GDM1 (cell line): ENCODE data around the gene RTN4.

Experiments
- DNase-seq: peaks from one replicate; lab custom pipeline; 2025; lab: John Stamatoyannopoulos, UW

RTN4 gene

DNA sequence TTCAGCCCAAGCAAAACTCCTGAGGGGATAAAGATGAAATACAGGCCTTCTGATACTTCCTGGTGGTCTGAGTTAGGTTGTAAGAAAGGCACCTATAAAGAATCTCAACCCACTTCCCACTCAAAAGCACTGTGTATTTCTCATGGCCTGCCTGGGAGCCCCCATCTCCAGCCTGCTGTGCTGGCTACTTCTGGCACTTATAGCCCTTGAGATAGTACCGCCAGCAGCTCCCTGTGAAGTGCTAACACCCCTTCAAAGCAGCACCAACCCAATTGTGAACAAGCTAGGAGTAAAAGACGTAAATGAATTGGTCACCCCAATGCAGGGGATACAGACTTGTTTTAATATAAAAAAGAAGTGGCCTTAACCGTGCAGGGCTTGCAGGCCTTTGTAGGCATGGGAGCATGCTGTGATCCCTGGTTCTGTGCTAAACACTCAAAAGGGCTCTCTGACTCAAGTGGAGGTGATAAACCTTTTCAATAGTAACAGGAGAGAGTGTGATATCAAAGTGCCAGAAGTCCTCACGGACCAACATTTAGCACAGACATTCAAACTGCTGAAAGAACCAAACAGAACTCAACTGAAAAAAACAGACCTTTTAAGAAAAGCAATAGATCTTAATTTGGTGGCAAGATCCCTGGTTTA, 80.8 kb downstream of the RTN4 start:
- DNase-seq = no peak

DNA sequence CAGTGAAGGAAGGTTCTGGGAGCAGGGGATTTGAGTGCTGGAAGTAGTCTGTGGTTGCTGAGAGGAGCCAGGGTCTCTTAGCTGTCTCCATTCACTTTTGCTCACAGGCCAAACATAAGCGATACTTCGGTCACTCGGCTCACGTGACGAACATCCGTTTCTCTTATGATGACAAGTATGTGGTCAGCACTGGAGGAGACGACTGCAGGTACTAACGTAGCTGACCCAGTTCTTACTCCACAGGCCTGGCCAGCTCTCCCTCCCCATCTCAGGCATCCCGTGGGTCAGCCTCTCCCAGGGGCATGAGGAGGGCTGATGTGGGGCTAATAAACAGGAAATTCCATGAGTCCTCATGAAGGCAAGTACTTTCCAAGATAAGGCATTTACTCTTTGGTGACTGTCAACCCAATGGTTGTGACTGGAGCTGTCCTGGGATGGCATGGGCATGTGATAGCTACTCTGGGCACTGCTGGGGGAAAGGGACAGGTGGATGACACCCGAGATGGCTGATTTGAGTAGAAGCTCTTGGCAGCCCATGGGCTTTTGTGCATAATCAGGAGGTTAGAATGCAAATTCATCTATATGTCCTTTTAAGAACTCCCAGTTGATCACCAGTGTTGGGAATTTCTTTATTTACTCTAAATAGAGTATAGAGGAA, 81.6 kb downstream of the RTN4 start:
- no peak for DNase-seq

GRCh38 chr2:54967759-54968365, 82.4 kb downstream of the RTN4 start:
- no peak for DNase-seq

DNA sequence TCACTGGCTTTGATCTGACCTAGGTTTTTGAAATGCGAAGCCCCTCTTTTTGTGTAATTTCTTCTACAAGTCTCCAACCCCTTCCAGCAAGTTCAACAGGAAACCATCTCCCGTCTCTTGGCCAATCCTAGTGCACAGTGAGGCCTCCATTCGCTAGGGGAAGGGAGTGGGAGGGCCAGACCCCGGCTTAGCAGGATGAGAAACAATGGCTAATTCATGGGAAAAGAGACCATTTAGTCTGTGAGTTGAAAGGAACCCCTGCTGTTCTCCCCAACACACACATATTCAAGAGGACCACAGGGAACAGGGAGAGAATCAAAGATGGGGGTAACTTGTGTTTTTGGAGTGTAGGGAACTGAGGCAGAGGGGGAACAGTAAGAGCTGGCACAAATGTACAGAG, 83.0 kb downstream of the RTN4 start:
- DNase-seq = no peak

- no peak for DNase-seq
These were observed 83.4 kb downstream of the RTN4 start for GRCh38 chr2:54966837-54967236.

DNA sequence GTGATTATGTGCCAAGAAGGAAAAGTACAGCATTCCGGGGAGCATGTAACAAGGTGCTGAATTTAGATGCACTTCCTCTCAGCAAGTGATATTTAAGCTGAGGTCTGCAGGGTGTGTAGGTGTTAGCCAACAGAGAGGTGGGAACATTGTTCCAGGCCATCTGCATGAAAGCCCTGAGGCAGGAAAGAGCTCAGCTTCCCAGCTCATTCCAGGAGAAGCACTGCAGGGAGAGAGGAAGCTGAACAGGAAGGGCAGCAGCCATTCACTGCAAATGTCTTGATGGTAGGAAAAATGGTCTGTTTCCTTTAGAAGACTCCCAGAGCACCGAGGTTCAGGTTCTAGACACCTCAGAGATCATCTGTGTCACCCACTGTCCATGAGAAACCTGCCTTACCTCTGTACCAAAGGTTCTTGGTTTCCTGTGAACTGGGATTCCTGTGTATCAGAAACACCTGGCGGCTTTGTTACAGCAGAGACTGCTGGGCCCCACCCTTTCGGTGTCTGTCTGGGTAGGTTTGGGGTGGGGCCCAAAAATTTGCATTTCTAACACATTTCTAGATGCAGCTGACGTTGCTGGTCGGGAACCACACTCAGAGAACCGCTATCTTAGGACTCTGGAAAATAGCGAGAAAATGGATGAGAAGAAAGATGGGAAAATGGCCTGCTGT, 84.0 kb downstream of the RTN4 start:
- no peak for DNase-seq

DNA sequence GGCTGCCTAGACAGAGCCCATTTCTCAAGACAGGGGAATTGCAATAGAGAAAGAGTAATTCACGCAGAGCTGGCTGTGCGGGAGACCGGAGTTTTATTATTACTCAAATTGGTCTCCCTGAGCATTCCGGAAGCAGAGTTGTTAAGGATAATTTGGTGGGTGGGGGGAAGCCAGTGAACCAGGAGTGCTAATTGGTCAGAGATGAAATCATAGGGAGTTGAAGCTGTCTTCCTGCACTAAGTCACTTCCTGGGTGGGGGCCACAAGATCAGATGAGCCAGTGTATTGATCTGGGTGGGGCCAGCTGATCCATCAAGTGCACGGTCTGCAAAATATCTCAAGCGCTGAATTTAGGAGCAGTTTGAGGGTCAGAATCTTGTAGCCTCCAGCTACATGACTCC, 84.8 kb downstream of the RTN4 start:
- no peak for DNase-seq

DNA sequence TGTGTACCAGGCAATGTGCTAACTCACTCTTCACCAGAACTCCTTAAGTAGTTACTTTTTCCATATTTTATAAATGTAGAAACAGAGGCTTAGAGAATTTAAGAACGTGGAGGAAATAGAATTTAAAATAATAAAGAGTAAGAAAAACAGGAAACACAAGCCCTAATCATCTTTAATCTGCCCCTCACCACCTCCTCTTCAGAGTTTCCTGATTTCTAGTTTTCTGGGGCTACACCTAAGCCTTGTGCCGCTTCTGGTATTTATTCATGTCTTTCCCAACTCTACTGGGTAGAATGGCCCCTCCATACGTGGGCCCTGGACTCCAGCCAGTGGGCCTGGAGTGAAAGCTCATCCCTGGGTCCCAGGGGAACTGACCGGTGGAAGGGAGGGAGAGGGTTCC, 85.4 kb downstream of the RTN4 start:
- no peak for DNase-seq

GRCh38 chr2:54964271-54964670, 86.0 kb downstream of the RTN4 start:
- no peak for DNase-seq

- DNase-seq = no peak
These were observed 86.8 kb downstream of the RTN4 start for GRCh38 chr2:54963476-54963875.

- no peak for DNase-seq
These were observed 87.3 kb downstream of the RTN4 start for GRCh38 chr2:54962935-54963440.

DNA sequence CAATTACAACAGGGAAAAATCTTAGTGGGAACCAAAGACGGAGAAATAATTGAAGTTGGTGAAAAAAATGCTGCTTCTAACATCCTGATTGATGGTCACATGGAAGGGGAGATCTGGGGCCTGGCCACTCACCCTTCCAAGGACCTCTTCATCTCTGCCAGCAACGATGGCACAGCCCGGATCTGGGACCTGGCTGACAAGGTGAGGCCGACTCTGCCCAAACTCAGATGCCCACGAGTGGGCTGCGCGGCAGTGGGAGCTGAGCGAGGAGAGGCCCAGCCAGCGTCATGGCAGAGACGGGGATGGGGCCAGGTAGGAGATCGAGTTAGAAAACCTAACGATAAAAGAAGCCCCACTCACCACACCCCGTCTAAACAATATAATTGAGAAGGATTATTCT, 87.7 kb downstream of the RTN4 start:
- no peak for DNase-seq

DNA sequence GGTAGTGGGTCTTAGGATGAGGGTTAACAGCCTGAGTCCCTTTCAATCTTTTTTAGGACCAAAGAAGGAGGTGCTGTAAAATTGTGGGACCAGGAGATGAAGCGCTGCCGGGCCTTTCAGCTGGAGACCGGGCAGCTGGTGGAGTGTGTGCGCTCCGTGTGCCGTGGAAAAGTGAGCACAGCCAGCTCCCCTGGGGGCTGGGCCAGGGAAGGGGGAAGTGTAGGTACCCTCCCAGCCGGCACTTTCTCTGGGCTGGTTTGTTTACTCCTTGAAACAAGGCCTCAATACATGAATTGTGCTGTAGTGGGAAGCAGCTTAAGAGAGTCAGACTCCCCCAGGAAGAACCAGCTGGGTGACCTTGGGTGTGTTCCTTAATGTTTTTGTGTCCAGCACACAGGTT, 90.1 kb downstream of the RTN4 start:
- no peak for DNase-seq

DNA sequence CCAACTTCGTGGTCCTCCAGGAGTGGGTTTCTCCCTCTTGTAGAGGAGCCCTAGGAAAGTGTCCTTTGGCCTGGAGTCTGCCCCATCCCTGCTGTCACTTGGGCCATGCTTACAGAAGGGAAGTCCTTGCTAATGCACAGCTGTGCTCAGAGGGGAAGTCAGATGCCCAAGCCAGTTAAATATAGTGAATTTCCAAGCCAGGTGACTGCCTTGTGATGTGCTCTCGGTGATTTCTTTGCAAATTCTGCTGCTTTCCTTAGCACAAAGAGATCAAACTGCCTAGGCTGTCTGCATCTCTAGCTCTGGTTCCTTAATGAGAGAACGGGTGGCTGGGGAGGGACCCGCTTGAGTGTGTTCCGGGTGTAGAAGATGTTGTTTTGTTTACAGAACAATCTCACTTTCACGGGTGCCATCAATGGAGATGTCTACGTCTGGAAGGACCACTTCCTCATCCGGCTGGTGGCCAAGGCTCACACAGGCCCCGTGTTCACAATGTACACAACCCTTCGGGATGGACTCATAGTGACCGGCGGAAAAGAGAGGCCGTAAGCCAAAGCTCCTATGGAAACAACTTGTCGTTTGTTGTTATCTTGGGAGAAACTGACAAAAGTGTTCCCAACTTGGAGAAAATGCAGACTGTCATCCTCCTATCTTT, 91.4 kb downstream of the RTN4 start:
- DNase-seq = no peak

- DNase-seq = no peak
These were observed 92.8 kb downstream of the RTN4 start for GRCh38 chr2:54957321-54957999.

DNA sequence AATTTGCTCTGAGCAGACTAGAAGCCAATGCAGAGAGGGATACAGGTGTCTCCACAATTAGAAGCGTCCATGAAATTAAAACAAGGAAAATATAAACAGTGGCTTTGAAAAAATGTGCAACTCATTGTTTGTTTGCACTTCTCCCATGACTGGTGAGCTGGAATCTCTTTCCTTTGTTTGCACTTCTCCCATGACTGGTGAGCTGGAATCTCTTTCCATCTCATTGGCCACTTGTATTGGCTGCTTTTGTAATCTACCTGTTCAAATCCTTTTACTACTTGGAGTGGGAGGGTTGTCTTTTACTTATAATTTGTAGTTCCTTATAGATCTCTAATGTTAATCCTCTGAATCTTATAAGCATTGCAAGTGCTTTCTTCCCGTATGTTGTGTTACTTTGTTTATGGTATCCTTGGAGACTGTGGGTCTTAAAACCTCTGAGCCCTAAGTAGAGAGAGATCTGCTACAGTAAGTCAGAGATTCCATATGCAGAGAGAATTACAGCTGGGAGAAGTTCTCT, 94.1 kb downstream of the RTN4 start:
- DNase-seq = no peak

DNA sequence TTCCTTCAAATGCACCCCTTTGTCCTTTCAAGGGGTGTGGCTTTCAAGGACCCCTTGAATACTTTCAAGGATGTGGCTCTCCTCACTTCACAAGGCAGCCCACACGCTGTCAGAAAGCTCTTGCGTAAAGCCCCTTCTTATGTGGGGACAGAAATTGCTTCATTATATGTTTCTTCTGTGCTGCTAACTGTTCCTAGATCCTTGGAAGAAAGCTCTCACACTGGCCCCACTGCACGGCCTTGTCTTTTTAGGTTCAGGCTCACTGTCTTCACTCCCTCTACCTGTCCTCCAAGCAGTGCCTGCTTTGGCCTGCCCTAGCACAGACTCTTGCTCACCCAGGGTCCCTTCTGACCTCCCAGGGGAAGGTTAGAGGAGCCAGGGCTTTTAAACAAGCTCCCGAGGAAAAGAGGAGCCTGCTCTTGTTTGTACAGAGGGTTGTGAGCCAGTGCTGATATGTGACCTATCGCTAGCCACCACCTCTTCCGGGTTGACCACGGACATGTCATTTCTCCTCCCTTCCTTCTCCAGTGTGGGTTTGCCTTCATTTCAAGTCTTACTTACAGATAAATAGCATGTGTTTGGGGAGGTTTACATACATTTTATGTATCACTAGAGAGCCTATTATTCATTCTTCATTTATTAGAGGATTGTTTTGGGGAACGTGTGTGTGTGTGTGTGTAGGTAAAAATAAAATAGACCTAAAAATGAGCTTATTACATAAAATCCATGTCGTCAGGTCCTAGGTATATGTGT, 94.7 kb downstream of the RTN4 start:
- DNase-seq = no peak

DNA sequence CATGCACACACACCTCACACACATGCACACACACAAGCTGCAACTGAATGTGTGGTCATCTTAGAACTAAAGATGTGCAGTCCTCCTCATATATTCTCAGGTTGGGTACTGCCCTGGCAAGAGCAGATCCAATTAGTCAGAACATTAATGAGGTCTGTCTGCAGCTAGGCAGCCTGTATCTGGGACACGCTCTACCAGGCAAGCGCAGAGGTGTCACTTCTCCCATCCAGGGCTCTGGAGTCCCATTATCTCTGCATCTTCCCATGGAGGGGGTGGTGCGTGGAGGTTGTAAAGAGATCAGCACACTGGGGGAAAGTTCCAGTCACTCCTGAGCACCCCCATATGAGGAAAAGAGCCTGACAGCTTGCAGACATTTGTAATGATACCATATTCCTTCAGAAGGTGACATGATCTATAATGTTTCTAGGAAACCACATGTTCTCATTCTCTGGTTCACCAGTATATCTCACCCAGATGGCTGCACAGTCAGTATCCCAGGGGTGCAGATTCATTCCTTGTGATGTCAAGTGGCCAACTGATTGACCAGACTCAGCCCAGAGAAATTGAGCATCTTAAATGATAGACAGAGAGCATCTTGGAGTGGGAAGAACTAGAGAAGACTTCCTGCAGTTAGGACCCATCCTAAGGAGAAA, 95.4 kb downstream of the RTN4 start:
- no peak for DNase-seq

GRCh38 chr2:54954158-54954557, 96.1 kb downstream of the RTN4 start:
- DNase-seq = no peak

- DNase-seq = no peak
These were observed 97.2 kb downstream of the RTN4 start for GRCh38 chr2:54952978-54953456.
